IMR-90 (cell line): ENCODE measurements around the gene MICAL3. TPM values are rescaled to one million over a fixed set of nuclear protein-coding genes. Genes with fewer than 3 reads are reported as not detected.

ENCODE experiments used
- ATAC-seq: fragments of 200-7000 bp; cut with Tn5 transposase; 2 replicates; pipeline ENCODE4 v1.9.1; 2020; ENCODE audit warnings: low read depth, mild to moderate bottlenecking, moderate library complexity
- BruUV-seq: library from RNA; stranded (reverse); fragments of 400-500 nt; replicated peaks from 2 replicates; lab custom pipeline; 2021; lab: Mats Ljungman, UMichigan
- CTCF ChIA-PET: fragments of 300-600 bp; formaldehyde crosslinking; extraction: SDS; loops from one replicate; lab custom pipeline; 2021; ENCODE audit warnings: antibody characterized with exemption; lab: Yijun Ruan, JAX
- POLR2A ChIA-PET: fragments of 300-600 bp; sonication (Branson Sonifier 250); formaldehyde crosslinking; loops from one replicate; lab custom pipeline; 2022; ENCODE audit warnings: antibody characterized with exemption; ENCODE audit not compliant: unreplicated experiment; lab: Charles Lee
- DNase-seq: peaks from one replicate; pipeline ENCODE4 v3.0.0; 2013
- H2AFZ ChIP-seq: replicated peaks from 2 replicates; pipeline ENCODE3; 2013; ENCODE audit warnings: low read length, mild to moderate bottlenecking; ENCODE audit not compliant: poor library complexity
- H2AK5ac ChIP-seq: 2 replicates; pipeline ENCODE4 v1.6.1; 2013; ENCODE audit warnings: low read depth, low read length, inconsistent platforms
- H2AK9ac ChIP-seq: replicated peaks from 2 replicates; pipeline ENCODE3; 2013; ENCODE audit warnings: mild to moderate bottlenecking, low read depth, low read length, moderate library complexity; ENCODE audit not compliant: poor library complexity
- H2BK120ac ChIP-seq: 2 replicates; pipeline ENCODE4 v1.6.1; 2013; ENCODE audit warnings: low read depth, low read length, inconsistent platforms
- H2BK15ac ChIP-seq: 3 replicates; pipeline ENCODE4 v1.6.1; 2013; ENCODE audit warnings: low read depth, low read length, inconsistent platforms
- H2BK20ac ChIP-seq: 2 replicates; pipeline ENCODE4 v1.6.1; 2013; ENCODE audit warnings: low read depth, mild to moderate bottlenecking, inconsistent platforms, low read length, moderate library complexity
- H2BK5ac ChIP-seq: 2 replicates; pipeline ENCODE4 v1.6.1; 2013; ENCODE audit warnings: mild to moderate bottlenecking, low read depth, low read length, inconsistent platforms; ENCODE audit not compliant: poor library complexity, severe bottlenecking
- H3K14ac ChIP-seq: replicated peaks from 2 replicates; pipeline ENCODE4 v1.6.1; 2013; ENCODE audit warnings: low read depth, low read length, inconsistent platforms
- H3K18ac ChIP-seq: 2 replicates; pipeline ENCODE4 v1.6.1; 2013; ENCODE audit warnings: low read depth, low read length, control low read depth
- H3K23ac ChIP-seq: 2 replicates; pipeline ENCODE4 v1.6.1; 2013; ENCODE audit warnings: low read depth, low read length, inconsistent platforms
- H3K27ac ChIP-seq: 2 replicates; pipeline ENCODE4 v1.5.1; 2013; ENCODE audit warnings: mild to moderate bottlenecking, control low read depth, low read length; ENCODE audit not compliant: insufficient read depth
- H3K27me3 ChIP-seq: 2 replicates; pipeline ENCODE4 v1.6.1; 2013; ENCODE audit warnings: low read length; ENCODE audit not compliant: control insufficient read depth, insufficient read depth
- H3K36me3 ChIP-seq: 2 replicates; pipeline ENCODE4 v1.6.1; 2013; ENCODE audit warnings: low read length, mixed read lengths; ENCODE audit not compliant: control insufficient read depth, insufficient read depth
- H3K4ac ChIP-seq: 2 replicates; pipeline ENCODE4 v1.6.1; 2013; ENCODE audit warnings: low read depth, low read length, inconsistent platforms
- H3K4me1 ChIP-seq: 2 replicates; pipeline ENCODE4 v1.6.1; 2013; ENCODE audit warnings: low read length, mixed read lengths; ENCODE audit not compliant: control insufficient read depth, insufficient read depth
- H3K4me2 ChIP-seq: 2 replicates; pipeline ENCODE4 v1.6.1; 2013; ENCODE audit warnings: low read depth, mild to moderate bottlenecking, control low read depth, low read length, moderate library complexity
- H3K4me3 ChIP-seq: 2 replicates; pipeline ENCODE4 v1.5.1; 2013; ENCODE audit warnings: low read depth, mild to moderate bottlenecking, control low read depth, low read length, moderate library complexity; ENCODE audit not compliant: insufficient read depth
- H3K56ac ChIP-seq: 2 replicates; pipeline ENCODE4 v1.6.1; 2013; ENCODE audit warnings: low read length, inconsistent platforms; ENCODE audit not compliant: insufficient read depth; ENCODE audit errors: extremely low read depth
- H3K79me1 ChIP-seq, 2 experiments: 2 replicates each; pipeline ENCODE4 v1.6.1; 2013; ENCODE audit warnings: low read length in 2 of 2, inconsistent platforms in 1 of 2, low read depth in 1 of 2
- H3K9ac ChIP-seq: 2 replicates; pipeline ENCODE4 v1.6.1; 2013; ENCODE audit warnings: low read depth, low read length, control low read depth
- H3K9me1 ChIP-seq: 2 replicates; pipeline ENCODE4 v1.6.1; 2013; ENCODE audit warnings: low read length, inconsistent platforms; ENCODE audit not compliant: insufficient read depth
- H3K9me3 ChIP-seq: 2 replicates; pipeline ENCODE4 v1.6.1; 2013; ENCODE audit warnings: low read length; ENCODE audit not compliant: control insufficient read depth, insufficient read depth
- H4K20me1 ChIP-seq: 2 replicates; pipeline ENCODE4 v1.6.1; 2013; ENCODE audit warnings: low read length, inconsistent platforms; ENCODE audit not compliant: insufficient read depth
- H4K5ac ChIP-seq: 2 replicates; pipeline ENCODE4 v1.6.1; 2013; ENCODE audit warnings: mild to moderate bottlenecking, low read depth, low read length, control low read depth
- H4K8ac ChIP-seq, 2 experiments: 2 replicates each; pipeline ENCODE4 v1.6.1; 2013; ENCODE audit warnings: low read depth in 2 of 2, low read length in 2 of 2, control low read depth in 1 of 2, inconsistent platforms in 1 of 2
- H4K91ac ChIP-seq: 2 replicates; pipeline ENCODE4 v1.6.1; 2013; ENCODE audit warnings: low read depth, low read length, inconsistent platforms; ENCODE audit not compliant: insufficient read depth
- BHLHE40 ChIP-seq: fragments of 150-350 bp; IDR thresholded peaks from 2 replicates; pipeline ENCODE4 v1.6.1; 2016; ENCODE audit warnings: mild to moderate bottlenecking, low read depth, low read length
- CEBPB ChIP-seq: IDR thresholded peaks from 2 replicates; pipeline ENCODE4 v1.6.1; 2012; ENCODE audit warnings: low read depth, low read length, improper control_type of control experiment
- CHD1 ChIP-seq: IDR thresholded peaks from 2 replicates; pipeline ENCODE4 v1.6.1; 2012; ENCODE audit warnings: low read depth, low read length, improper control_type of control experiment
- ELK1 ChIP-seq: fragments of 150-350 bp; IDR thresholded peaks from 2 replicates; pipeline ENCODE4 v1.6.1; 2016; ENCODE audit warnings: low read depth, mild to moderate bottlenecking, low read length, moderate library complexity, borderline replicate concordance
- FOS ChIP-seq: fragments of 150-350 bp; IDR thresholded peaks from 2 replicates; pipeline ENCODE4 v1.6.1; 2016; ENCODE audit warnings: low read depth, low read length
- MAFK ChIP-seq: IDR thresholded peaks from 2 replicates; pipeline ENCODE4 v1.6.1; 2012; ENCODE audit warnings: low read depth, low read length, improper control_type of control experiment
- MAZ ChIP-seq: IDR thresholded peaks from 2 replicates; pipeline ENCODE4 v1.6.1; 2012; ENCODE audit warnings: low read depth, mild to moderate bottlenecking, low read length, improper control_type of control experiment, moderate library complexity, borderline replicate concordance
- MXI1 ChIP-seq: IDR thresholded peaks from 2 replicates; pipeline ENCODE4 v1.6.1; 2012; ENCODE audit warnings: low read depth, mild to moderate bottlenecking, low read length, moderate library complexity, borderline replicate concordance
- NFE2L2 ChIP-seq: fragments of 150-350 bp; IDR thresholded peaks from 2 replicates; pipeline ENCODE4 v1.6.1; 2016; ENCODE audit warnings: low read depth, mild to moderate bottlenecking, low read length
- RAD21 ChIP-seq: IDR thresholded peaks from 2 replicates; pipeline ENCODE4 v1.6.1; 2012; ENCODE audit warnings: low read length, improper control_type of control experiment
- RCOR1 ChIP-seq: IDR thresholded peaks from 2 replicates; pipeline ENCODE4 v1.6.1; 2012; ENCODE audit warnings: mild to moderate bottlenecking, low read length, improper control_type of control experiment; ENCODE audit not compliant: insufficient replicate concordance
- RFX5 ChIP-seq: IDR thresholded peaks from 2 replicates; pipeline ENCODE4 v1.8.0; 2012; ENCODE audit warnings: low read depth, mild to moderate bottlenecking, low read length, moderate library complexity
- SMC3 ChIP-seq: fragments of 150-350 bp; IDR thresholded peaks from 2 replicates; pipeline ENCODE4 v1.6.1; 2016; ENCODE audit warnings: low read depth, mild to moderate bottlenecking, antibody characterized with exemption, low read length, moderate library complexity
- WGBS, 2 experiments: methylation state at CpG; one replicate each; pipeline versions ENCODE4 v1.1.5 to v1.1.7; 2013; ENCODE audit warnings: missing lambda C conversion rate in 2 of 2; ENCODE audit not compliant: insufficient read length in 1 of 2; ENCODE audit errors: extremely low coverage in 2 of 2; 5-methylcytosine and 5-hydroxymethylcytosine counted together
- dilution Hi-C: fragments of 300-500 bp; cut with HindIII; formaldehyde crosslinking; loops from one replicate; pipeline ENCODE4 v1.14.3; 2018; ENCODE audit warnings: low sequenced_read_pairs; ENCODE audit not compliant: unreplicated experiment
- in situ Hi-C: fragments of 300-500 bp; cut with MboI; formaldehyde crosslinking; loops from 3 replicates; pipeline ENCODE4 v1.14.3; 2019; ENCODE audit warnings: low sequenced_read_pairs, inconsistent platforms, mixed read lengths
- intact Hi-C: fragments of 100-400 bp; cut with micrococcal nuclease; formaldehyde crosslinking; loops from 2 replicates; pipeline ENCODE4 v1.10.0; 2022
- polyA plus RNA-seq, 3 experiments: library from polyadenylated mRNA; depleted of rRNA; stranded (reverse); fragments of >200 nt; gene quantifications; 2 replicates each; pipeline ENCODE4 v1.2.3, GENCODE V29; 2012; ENCODE audit warnings: low replicate concordance in 1 of 3
- total RNA-seq: library from RNA; depleted of rRNA; stranded (reverse); fragments of >200 nt; gene quantifications from 2 replicates; pipeline ENCODE4 v1.2.3, GENCODE V29; 2012
- TF ChIP-seq, protein P1 (sequence below): conservative IDR thresholded peaks from 2 replicates; pipeline ENCODE4 v1.5.1; 2012; ENCODE audit warnings: mild to moderate bottlenecking, low read depth, low read length, improper control_type of control experiment

The MICAL3 gene
- total and polyA plus RNA-seq, 2 of the 4 experiments (the other 2 are of a cell fraction), result 17.6 to 26.8 TPM

DNA sequence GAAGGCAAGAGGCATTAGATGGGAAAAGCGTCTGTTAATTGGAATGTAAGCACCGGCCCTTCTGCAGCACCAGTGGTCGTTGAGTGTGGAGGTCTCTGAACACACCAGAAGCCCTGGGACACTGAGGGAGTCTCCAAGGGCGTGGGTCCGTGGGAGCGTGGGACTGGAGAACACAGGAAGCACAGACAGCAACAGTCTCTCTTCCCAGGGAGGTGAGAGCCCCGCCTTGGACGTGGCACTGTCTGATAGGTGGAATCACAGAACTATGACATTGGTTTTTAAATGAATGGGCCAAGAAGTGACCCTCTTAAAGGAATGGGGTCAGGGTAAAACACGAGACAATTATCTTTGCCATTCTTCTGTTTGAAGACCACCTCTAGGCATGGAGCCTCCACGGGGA, 221.9 kb downstream of the MICAL3 start:
- no peak for ATAC-seq
- BruUV-seq, result no TSS peak
- Histone ChIP-seq H3K79me1 (no peaks in the 10 kb centered on the region), H3K9me3 (no peaks in the 10 kb centered on the region), H4K8ac (no peak overlapping the region), H3K27ac (no peak overlapping the region), H4K91ac (no peak overlapping the region), H3K18ac (no peak overlapping the region), H3K23ac (no peak overlapping the region), H2AK9ac (no peak overlapping the region), H2AFZ (no peak overlapping the region), H3K4me3 (no peak overlapping the region), H2AK5ac (no peak overlapping the region), H3K4me1 (peaks cover 4% of the 10 kb centered on the region), H3K56ac (no peak overlapping the region), H3K9ac (no peak overlapping the region), H4K20me1 (no peaks in the 10 kb centered on the region), H3K4me2 (no peak overlapping the region), H3K9me1 (no peaks in the 10 kb centered on the region; the same call in 1 of the 2 replicates), H2BK5ac (no peak overlapping the region), H2BK15ac (no peak overlapping the region), H3K14ac (no peak overlapping the region), H3K36me3 (peaks cover 13% of the 10 kb centered on the region), H3K4ac (no peak overlapping the region), H4K5ac (no peak overlapping the region), H3K27me3 (no peaks in the 10 kb centered on the region), H2BK120ac (no peak overlapping the region), H2BK20ac (no peak overlapping the region)
- CTCF ChIA-PET, result no interaction called here
- 84% methylated on average over 3 of the region's 10 CpGs; no CpG with 5 or more reads in 1 of the 2 experiments for WGBS, 2 experiments
- intact Hi-C loops (no loop called here), dilution Hi-C loops (no loop called here), in situ Hi-C loops (loop anchor here (25.0 kb wide), 1 partner anchor 715 kb away; the partner anchor contains the start of gene IL17RA)
- no peak for DNase-seq
- no peak for TF ChIP-seq BHLHE40
- TF ChIP-seq MXI1, result no peak
- TF ChIP-seq MAZ, result no peak
- no peak for TF ChIP-seq RFX5
- no peak for TF ChIP-seq CEBPB
- TF ChIP-seq, protein P1, sequence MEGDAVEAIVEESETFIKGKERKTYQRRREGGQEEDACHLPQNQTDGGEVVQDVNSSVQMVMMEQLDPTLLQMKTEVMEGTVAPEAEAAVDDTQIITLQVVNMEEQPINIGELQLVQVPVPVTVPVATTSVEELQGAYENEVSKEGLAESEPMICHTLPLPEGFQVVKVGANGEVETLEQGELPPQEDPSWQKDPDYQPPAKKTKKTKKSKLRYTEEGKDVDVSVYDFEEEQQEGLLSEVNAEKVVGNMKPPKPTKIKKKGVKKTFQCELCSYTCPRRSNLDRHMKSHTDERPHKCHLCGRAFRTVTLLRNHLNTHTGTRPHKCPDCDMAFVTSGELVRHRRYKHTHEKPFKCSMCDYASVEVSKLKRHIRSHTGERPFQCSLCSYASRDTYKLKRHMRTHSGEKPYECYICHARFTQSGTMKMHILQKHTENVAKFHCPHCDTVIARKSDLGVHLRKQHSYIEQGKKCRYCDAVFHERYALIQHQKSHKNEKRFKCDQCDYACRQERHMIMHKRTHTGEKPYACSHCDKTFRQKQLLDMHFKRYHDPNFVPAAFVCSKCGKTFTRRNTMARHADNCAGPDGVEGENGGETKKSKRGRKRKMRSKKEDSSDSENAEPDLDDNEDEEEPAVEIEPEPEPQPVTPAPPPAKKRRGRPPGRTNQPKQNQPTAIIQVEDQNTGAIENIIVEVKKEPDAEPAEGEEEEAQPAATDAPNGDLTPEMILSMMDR, result no peak
- TF ChIP-seq MAFK, result no peak
- TF ChIP-seq NFE2L2, result no peak
- no peak for TF ChIP-seq ELK1
- no peak for TF ChIP-seq RCOR1
- no peak for TF ChIP-seq RAD21
- no peak for TF ChIP-seq SMC3
- TF ChIP-seq CHD1, result no peak
- TF ChIP-seq FOS, result no peak
- POLR2A ChIA-PET, result no interaction called here
